Stimulated activated CD4-positive, alpha-beta T cell treated with anti-CD3 and anti-CD28 coated beads, Interleukin-12 subunit alpha, Interleukin-12 subunit beta, amount 100 ng/mL, for 4 hours (primary cell): ENCODE measurements around the gene RPL13A.

Source experiments
- DNase-seq: peaks from one replicate; pipeline ENCODE4 v3.0.0-alpha.2; 2020

Gene RPL13A

DNA sequence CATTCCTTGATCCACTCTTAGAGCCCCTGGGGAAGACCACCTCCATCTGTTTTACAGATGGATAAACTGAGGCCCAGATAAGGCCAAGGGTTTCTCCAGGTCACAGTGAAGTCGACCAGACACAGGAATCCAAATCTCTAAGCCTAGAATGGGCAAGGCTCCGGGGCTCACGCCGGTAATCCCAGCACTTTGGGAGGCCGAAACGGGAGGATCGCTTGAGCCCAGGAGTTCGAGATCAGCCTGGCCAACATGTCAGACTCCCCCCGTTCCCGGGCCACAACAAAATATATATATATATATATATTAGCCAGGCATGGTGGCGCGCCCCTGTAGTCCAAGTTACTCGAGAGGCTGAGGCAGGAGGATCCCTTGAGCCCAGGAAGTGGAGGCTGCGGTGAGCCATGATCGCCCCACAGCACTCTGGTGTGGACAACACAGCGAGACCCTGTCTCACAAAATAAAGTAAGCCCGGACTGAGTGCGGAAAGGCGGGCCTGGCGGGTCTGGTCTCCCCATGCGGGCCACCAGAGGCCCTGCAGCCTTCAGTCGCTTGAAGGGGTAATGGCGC is 615 bp upstream of the RPL13A start:
- DNase-seq = no peak

DNA sequence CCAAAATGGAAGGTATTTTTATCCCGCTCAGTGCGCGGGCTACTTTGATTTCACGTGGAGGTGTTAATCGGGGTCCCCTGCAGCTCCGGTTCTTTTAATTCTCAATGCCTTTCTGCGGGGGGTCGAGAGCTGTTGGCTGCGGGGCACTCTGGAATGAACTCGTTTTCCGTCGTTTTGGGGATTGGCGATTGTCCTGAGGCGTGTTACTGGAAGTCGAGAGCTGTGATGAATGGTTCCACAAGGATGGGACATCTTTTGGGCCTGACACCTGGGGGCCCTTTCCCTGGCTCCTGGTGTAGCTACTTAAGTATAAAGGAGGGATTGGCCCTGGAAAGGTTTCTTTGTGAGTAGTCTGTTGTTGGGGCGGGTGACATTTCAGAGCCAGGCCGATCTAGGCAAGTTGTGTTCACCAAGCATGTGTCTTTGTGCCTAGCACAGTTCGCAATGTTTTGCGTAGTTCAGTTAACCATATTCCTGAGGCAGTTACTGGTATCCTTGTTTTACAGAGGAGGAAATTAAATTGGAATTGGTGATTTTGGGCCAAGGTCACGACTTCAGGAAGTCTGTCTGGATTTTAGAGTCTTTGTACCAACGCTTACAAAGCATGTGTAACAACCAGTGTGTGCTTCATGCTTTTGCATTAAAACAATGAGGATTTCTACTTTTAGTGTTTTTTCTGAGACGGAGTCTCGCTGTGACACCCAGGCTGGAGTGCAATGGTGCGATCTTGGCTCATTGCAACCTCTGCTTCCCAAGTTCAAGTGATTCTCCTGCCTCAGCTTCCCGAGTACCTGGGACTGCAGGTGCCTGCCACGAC is 846 bp downstream of the RPL13A start:
- DNase-seq = no peak

DNA sequence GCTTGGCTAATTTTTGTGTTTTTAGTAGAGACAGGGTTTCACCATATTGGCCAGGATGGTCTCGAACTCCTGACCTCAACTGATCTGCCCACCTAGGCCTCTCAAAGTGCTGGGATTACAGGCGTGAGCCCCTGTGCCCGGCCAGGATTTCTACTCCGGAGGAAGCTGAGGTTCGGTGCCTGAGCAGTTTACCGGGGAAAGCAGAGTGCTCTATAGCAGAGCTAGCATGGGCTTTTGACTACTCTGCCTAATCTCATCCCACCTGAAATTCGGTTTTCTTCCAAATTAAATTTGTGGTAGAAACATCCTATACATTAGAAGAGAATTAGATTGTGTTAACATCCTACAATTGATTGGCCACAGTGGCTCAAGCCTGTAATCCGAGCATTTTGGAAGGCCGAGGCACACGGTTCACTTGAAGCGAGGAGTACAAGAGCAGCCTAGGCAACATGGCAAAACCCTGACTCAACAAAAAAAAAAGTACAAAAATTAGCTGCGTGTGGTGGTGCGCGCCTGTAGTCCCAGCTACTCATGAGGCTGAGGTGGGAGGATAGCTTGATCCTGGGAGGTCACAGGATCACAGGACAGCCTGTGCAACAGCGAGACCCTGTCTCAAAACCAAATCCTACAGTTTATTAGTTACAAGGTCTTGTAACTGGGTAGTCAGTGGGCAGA is 1.6 kb downstream of the RPL13A start:
- no peak for DNase-seq

DNA sequence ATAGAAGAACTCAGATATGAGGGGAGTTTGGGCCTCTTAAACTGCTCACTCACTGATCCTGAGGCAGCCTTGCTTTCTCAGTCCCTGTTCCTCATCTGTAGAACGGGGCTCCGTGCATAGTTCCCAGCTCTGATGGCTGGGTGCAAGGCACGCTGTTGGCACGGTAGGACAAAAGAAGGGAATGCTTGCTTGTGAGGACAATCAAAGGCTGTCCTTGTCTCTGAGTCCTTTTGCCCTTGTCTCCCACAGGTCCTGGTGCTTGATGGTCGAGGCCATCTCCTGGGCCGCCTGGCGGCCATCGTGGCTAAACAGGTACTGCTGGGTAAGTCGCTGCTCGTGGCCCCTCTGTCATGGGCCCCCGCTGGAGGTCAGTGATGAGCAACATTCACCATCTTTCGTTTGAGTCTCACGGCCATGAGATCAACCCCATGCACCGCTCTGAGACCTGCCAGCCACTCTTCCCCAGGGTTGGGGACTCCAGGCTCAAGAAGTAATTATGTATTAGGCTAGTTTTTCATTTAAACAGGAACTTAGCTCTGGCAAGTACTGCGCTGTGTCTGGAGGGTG is 2.3 kb downstream of the RPL13A start:
- DNase-seq = no peak

DNA sequence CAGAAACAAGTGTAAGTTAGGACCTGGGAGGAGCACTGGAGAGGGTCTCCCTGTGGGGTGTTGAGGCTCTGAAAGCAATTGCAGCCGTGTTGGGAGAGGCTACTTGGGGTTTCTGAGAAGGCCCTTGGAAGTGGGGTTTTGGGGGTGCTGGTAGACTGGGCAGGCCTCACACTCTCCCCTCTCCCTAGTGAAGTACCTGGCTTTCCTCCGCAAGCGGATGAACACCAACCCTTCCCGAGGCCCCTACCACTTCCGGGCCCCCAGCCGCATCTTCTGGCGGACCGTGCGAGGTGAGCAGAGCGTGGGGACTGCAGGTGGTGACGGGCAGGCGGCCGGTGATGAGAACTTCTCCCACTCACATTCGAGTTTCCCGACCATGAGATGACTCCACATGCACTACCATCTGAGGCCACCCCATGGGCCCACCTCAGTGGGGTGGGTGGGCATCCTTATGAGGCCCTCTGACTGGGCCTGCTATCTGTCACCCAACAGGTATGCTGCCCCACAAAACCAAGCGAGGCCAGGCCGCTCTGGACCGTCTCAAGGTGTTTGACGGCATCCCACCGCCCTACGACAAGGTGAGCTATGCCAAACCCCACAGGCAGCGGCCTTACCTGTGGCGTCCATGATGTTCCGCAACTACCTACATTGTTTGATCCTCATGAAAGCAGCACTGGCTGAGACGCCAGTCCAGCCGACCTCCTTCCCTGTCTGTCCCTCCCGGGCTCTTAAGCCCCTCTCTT is 3.0 kb downstream of the RPL13A start:
- no peak for DNase-seq

DNA sequence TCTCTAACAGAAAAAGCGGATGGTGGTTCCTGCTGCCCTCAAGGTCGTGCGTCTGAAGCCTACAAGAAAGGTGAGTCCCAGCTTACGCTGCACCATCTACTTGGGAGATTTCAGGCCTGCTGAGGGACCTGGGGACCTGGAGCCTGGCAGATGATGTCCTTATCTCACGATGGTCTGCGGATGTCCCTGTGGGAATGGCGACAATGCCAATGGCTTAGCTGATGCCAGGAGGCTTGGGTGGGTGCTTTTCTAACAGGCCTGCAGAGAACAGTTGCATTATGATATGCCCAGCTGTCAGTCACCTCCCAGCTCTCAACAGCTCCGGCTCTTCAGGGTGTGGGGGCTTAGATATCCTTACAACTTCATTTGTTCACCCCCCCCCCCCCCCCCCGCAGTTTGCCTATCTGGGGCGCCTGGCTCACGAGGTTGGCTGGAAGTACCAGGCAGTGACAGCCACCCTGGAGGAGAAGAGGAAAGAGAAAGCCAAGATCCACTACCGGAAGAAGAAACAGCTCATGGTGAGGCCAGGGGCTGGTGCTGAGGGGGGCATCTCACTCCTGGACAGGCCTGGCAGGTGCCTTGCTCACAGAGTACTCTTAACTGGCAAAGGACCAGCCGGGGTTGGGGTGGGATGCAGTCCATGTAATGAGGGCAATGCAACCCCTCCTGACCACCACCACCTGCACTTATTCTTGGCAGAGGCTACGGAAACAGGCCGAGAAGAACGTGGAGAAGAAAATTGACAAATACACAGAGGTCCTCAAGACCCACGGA is 3.8 kb downstream of the RPL13A start:
- no peak for DNase-seq

DNA sequence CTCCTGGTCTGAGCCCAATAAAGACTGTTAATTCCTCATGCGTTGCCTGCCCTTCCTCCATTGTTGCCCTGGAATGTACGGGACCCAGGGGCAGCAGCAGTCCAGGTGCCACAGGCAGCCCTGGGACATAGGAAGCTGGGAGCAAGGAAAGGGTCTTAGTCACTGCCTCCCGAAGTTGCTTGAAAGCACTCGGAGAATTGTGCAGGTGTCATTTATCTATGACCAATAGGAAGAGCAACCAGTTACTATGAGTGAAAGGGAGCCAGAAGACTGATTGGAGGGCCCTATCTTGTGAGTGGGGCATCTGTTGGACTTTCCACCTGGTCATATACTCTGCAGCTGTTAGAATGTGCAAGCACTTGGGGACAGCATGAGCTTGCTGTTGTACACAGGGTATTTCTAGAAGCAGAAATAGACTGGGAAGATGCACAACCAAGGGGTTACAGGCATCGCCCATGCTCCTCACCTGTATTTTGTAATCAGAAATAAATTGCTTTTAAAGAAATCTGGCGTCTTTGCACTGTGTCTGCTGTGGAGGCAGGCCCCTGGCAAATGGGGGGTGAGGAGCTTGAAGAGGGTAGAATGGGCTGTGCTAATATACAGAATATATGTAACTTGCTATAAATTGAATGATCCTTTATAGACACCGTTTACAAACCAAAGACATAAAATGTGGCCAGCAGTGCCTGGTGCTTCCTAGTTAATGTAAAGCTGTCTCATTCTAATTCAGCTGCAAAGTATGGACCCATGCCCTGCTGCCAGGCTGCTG is 4.6 kb downstream of the RPL13A start:
- DNase-seq = no peak

DNA sequence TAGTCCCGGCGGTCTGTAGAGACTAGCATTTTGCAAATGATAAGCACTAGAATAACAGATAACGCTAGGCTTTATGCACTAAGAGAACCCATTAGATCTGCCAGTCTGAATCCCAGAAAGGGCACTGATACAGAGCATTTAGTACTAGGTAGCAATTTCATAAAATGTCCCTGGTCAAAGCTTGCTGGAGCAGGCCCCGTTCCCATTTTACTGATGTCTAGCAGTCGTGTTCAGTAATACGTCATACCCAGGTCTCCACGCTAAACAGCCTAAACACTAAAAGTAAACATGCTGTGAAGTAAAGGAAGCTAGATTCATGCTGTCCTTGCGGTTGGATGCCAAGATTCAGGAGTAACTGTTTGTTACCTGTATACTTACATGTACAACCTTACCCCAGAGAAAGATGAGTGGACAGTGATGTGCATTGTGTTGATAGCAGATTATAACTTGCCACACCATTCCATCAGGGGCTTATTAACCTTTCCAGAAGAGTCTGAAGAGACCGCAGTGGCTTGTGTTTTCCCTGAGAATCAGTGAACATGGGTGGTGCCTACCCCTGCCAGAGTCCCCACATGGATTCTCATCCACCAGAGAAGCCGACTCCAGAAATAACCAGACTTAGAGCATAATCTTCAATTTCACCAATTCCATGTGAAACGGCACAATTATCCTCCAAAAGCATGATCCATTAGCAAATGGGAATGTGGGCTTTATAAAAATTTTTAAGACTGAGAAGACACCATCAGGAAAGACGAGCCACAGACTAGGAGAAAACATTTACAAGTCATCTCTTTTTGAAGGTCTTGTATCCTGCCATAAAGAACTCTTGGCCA is 5.4 kb downstream of the RPL13A start:
- DNase-seq = no peak

DNA sequence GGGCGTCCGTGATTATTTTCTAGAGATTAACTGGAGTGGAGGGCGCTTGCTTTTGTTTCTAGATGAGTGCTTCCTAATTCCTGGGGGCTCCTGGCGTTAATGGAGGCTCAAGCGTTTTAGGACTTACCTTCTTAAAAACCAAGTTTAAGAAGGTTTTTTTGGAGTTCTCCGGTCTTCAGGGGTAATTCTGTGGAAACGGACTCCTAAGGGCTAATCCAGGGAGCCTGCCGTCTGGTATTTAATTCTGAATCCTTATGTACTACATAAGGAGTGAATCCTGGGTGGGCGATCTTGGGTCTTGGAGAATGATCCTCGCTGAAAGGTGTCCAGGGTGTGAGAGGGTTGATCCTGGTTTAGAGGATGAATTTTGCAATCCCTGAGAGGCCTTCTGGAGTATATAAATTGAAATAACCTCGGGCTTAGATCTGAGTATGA is 9.2 kb downstream of the RPL13A start:
- no peak for DNase-seq

DNA sequence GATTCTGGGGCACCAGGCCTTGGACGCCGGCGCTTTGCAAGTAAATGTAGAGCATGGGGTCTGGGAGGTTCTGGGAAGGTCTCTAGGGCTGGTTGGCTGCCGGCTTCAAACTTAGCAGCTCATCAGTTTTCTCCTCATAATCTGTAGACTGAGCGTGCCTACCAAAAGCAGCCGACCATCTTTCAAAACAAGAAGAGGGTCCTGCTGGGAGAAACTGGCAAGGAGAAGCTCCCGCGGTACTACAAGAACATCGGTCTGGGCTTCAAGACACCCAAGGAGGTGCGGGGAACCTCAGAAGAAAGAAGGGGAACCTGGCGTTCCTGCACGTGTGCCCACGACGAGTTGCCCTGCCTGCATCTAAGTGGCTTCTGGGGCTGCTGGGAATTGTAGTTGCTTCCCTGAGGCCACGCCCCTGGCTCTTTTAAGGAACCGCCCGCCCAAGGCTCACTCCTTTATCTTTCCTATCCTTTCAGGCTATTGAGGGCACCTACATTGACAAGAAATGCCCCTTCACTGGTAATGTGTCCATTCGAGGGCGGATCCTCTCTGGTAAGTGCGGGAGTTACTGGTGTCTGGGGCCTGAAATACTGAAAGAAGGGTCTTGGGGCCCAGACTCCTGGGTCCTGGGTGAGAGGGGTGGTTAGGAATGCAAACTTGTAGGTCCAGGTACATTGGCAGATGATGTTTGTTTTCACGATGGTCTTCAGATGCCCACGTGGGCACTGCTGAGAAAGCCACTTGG is 9.8 kb downstream of the RPL13A start:
- DNase-seq = peak; percentile 70

DNA sequence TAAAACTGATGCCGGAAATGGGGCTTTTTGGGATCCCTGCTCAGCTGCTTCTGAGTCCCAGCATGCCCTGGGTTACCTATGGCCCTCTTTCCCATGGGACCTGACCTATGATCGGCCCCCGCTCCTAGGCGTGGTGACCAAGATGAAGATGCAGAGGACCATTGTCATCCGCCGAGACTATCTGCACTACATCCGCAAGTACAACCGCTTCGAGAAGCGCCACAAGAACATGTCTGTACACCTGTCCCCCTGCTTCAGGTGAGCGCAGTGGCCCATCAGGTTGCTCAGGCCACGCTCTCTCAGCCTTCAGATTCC is 10.3 kb downstream of the RPL13A start:
- no peak for DNase-seq

DNA sequence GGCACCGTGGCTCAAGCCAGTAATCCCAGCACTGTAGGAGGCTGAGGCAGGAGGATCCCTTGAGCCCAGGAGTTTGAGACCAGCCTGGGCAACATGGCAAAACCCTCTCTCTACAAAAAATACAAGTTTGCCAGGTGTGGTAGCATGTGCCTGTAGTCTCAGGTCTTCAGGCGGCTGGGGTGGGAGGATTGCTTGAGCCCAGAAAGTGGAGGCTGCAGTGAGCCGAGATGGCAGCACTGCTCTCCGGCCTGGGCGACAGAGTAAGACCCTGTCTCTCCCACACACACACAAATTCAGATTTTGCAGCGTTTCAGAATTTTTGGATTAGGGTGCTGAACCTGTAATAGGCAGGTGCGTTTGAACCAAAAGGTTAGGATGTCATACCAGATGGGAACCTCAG is 11.1 kb downstream of the RPL13A start:
- DNase-seq = no peak

DNA sequence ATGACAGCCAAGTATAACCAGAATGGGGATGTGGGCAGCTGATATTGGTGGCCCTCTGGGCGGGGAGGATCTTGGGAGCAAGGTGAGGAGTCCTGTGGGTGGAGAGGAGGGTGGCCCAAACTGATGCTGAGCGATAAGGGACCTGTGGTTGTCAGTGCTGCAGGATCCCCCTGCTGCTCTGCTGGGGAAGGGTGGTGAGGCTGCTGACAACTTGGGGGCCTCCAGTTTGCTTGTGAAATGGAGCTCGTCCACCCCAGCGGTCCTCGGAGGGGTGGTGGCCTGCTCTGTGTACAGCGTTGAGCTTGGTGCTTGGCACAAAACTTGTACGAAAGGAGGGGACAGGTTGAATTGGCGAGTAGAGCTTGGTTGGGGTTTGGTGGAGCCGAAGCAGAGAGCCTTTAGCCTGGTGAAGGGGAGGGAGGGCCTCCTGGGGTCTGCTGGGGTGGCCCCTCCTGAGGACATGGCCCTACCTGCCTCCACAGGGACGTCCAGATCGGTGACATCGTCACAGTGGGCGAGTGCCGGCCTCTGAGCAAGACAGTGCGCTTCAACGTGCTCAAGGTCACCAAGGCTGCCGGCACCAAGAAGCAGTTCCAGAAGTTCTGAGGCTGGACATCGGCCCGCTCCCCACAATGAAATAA is 11.7 kb downstream of the RPL13A start:
- DNase-seq = no peak

DNA sequence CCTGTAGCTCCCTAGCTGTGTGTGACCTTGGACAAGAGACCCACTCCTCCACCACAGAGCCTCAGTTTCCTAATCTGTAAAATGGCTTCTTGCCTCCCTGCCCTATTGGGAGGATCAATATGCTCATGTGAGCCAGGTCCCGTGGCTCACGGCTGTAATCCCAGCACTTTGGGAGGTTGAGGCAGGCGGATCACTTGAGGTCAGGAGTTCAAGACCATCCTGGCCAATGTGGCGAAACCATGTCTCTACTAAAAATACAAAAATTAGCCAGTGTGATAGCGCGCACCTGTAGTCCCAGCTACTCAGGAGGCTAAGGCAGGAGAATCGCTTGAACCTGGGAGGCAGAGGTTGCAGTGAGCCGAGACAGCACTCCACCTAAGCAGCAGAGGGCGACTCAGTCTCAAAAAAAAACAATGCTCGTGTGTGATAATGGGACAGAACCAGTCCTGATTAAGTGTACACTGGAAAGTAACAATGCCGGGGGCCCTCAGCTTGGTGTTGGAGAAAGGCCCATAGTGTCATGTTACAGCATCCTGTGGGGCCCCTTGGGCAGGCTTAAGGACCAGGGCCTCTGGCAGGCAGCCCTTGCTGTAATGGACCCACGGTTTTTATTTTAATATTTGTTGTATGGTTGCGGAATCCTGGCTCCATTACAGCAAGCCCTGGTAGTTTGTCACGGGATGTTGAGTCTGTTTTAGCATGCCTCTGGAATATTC is 15.6 kb downstream of the RPL13A start:
- DNase-seq = peak; percentile 36

DNA sequence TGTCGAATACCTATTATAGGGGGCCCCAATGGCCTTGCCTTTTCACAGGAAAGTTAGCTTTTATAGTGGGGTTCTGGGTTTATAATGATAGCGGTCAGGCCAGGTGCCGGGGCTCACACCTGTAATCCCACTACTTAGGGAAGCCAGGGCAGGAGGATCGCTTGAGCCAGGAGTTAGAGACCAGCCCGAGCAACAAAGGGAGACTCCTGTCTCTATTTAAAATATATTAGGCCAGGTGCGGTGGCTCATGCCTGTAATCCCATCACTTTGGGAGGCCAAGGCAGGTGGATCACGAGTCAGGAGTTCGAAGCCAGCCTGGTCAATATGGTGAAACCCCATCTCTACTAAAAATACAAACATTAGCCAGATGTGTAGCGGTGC is 16.2 kb downstream of the RPL13A start:
- DNase-seq = no peak

DNA sequence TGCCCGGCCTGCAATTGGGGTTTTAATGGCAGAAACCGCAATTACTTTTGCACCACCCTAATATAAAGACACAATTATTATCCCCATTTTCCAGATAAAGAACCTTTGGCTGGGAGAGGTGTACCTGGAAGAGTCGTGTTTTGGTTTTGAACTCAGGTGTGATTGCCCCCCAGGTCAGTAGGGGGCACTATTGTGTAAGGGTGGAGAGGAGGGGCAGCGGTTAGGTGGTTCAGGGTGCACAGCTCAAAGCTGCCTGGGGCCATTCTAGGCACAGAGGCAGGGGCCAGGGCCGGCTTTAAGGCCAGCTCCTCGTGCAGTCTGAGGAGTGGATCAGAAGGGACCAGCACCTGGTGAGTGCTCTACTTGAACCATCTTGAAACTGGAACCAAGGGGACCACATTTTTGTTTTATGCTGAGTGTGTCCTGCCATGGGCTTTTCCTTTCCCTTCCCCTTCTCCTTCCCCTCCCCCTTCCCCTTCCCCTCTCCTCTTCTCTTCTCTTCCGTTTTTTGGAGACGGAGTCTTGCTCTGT is 19.2 kb downstream of the RPL13A start:
- peak; percentile 68 for DNase-seq

DNA sequence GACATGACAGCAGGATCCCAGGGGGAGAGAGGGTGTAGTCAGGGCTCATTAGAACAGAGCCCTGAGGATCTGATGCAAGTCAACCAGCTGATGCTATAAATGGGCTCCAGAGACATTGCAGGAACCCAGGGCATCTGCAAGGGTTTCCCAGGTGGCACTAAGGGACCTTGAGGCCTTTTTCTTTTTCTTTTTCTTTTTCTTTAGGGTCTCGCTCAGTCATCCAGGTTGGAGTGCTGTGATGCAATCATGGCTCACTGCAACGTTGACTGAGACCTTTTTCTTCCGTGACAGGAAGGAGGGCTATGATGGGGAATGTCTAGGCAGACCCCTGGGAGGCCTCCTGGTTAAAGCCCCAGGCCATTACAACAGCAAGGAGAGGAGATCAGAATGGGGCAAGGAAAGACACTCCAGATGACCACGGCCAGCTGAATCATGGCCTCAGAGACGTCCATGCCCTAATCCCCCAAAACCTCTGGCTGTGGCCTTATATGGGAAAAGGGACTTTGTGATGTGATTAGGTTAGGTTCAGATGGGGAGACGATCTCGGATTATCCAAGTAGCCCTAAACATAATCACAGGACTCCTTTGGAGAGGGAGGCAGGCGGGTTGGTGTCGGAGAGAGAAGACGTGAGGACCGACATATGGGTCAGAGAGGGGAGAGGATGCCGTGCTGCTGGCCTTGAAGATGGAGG is 20.5 kb downstream of the RPL13A start:
- no peak for DNase-seq
